ENCODE data around the gene C22orf42. TPM values are rescaled to one million over a fixed set of nuclear protein-coding genes. Genes with fewer than 3 reads are reported as not detected.

Gene C22orf42, protein sequence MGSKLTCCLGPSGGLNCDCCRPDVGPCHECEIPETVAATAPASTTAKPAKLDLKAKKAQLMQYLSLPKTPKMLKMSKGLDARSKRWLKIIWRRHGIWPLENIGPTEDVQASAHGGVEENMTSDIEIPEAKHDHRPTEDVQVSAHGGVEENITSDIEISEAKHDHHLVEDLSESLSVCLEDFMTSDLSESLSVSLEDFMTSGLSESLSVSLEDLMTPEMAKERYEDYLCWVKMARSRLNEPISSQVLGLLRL
- total RNA-seq, result not detected in 2 replicates

GRCh38 chr22:32158712-32159533, at the start of gene C22orf42:
C22orf42 (minus strand) TSS chr22:32159303; CDS start chr22:32159215, 88 bp downstream.

DNA sequence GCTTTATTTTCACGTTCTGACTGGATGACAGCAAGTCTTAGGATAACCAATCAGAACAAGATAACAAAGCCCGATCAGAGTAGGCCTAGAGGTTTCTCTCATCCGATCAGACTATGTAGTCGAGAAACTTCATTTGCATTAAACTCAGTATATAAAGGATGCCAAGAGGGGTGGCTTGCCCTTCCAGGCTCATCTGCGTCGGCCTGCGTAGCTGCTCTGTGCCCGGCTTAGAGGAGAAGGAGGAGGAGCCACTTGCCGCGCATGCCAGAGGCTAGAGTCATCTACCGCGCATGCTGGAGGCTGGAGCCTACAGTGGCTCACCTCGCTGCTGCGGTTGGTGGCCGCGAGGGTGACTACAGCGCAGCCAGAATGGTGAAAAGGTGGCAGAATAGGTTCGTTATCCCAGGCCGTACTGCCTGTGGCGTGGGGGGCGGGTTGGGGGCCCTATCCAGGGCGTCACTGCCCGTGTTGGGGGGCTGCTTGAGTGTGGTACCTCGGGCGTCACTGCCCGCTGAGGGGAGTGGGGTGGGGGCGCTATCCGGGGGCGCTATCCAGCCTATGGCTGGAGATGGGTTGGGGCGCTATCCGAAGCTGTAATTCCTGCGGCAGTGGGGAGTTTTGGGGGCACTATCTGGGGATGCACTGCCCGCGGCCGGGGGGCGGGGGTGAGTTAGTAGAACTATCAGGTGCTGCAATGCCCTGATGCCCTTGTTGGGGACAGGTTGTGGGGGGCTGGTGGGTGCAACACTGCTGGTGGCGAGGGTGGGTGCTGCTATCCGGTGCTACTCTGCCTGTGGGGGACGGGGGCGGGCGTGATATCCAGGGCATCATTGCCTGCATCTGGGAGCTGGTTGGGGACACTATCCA, 46.0 kb upstream of the C22orf42 start, which contains the start of gene RFPL2:
RFPL2 (minus strand) TSS at position 218 of the 867 bp plus-strand sequence. CDS start 2,622 bp downstream, outside the sequence.

Small RNAs within 50 kb of the gene (small RNA-seq; reads per million reads assigned to genes)
- gene AP1B1P2, result not detected
- gene RF02171, result not detected

Other genes starting within 250 kb of the C22orf42 start
- 149 and 180 TPM in 2 replicates for gene YWHAH, start 214.8 kb downstream of the C22orf42 start, total RNA-seq
- gene SLC5A1, start 116.0 kb downstream of the C22orf42 start, total RNA-seq, result not detected in 2 replicates
- not detected in 2 replicates for gene RFPL2, start 45.8 kb upstream of the C22orf42 start, total RNA-seq
- gene SLC5A4, start 96.0 kb upstream of the C22orf42 start, total RNA-seq, result 0.93 and 1.1 TPM in 2 replicates
- gene RFPL3, start 198.6 kb upstream of the C22orf42 start, total RNA-seq, result not detected in 2 replicates